D721Med (cell line): Measurements from ENCODE around the gene RALGDS.

Experiments used
- DNase-seq: peaks from one replicate; pipeline ENCODE4 v3.0.0; 2011; ENCODE audit warnings: low spot score; ENCODE audit not compliant: insufficient read length
- FAIRE-seq: peaks from 2 replicates; lab custom pipeline; 2011; peaks lifted over from hg19 to GRCh38; lab: Jason Lieb, UNC
- TF ChIP-seq, protein P1 (sequence below): IDR thresholded peaks from 2 replicates; pipeline ENCODE4 v1.5.1; 2012; ENCODE audit warnings: mild to moderate bottlenecking, control low read depth; ENCODE audit not compliant: insufficient read depth; ENCODE audit errors: missing control alignments

Gene RALGDS

DNA sequence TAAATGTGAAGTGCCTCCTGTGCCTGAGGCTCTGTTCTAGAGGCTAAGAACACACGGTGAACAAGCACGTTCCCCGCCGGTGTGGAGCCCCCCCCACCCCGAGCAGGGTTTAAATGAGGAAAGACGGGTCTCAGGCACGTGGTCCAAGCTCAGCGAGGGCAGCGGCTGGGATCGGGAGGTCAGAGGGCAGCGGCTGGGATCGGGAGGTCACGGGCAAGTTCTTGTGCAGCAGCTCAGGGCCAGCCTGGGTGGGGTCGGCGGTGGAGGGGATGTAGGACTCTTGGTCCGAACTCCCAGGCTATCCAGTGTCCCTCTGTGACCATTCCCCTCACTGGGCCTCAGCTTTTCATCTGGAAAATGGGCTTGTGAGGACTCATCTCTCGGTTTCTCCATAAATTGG lies 45.4 kb upstream of the RALGDS start:
- no peak for FAIRE-seq
- TF ChIP-seq, protein P1, sequence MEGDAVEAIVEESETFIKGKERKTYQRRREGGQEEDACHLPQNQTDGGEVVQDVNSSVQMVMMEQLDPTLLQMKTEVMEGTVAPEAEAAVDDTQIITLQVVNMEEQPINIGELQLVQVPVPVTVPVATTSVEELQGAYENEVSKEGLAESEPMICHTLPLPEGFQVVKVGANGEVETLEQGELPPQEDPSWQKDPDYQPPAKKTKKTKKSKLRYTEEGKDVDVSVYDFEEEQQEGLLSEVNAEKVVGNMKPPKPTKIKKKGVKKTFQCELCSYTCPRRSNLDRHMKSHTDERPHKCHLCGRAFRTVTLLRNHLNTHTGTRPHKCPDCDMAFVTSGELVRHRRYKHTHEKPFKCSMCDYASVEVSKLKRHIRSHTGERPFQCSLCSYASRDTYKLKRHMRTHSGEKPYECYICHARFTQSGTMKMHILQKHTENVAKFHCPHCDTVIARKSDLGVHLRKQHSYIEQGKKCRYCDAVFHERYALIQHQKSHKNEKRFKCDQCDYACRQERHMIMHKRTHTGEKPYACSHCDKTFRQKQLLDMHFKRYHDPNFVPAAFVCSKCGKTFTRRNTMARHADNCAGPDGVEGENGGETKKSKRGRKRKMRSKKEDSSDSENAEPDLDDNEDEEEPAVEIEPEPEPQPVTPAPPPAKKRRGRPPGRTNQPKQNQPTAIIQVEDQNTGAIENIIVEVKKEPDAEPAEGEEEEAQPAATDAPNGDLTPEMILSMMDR = no peak
- DNase-seq = no peak

DNA sequence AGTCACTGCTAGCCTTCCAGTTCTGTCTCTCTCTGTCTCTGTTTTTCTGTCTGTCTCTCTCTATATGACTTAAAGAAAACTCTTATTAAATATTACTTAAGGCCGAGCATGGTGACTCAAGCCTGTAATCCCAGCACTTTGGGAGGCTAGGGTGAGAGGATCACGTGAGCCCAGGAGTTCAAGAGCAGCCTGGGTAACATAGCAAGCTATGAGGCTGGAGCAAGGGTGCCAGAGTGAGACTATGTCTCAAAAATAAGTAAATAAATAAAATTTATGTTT lies 44.4 kb upstream of the RALGDS start:
- TF ChIP-seq, protein P1 = no peak

DNA sequence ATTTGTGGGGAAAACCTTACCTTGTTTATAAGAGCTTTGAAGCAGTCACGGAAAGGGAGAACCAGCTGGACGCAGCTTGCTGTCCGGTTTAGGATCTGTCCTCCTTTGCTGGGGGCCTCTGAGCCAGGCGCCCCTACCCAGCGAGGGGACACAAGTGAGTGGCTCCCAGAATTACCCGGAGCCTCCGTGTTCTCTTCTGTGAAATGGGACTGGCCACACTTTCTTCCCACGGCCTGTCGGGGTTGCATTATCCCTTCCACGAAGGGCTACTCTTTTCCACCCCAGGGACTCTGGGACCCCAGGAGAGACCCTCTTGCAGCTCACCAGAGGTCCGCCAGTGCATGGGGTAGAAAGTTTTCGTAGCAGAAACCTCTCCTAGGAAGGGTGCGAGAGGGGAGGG lies 43.2 kb upstream of the RALGDS start:
- TF ChIP-seq, protein P1 = no peak
- FAIRE-seq = no peak
- no peak for DNase-seq

More for the DNA sequence above, 44.4 kb upstream of the RALGDS start:
- FAIRE-seq (no peak), DNase-seq (no peak)

DNA sequence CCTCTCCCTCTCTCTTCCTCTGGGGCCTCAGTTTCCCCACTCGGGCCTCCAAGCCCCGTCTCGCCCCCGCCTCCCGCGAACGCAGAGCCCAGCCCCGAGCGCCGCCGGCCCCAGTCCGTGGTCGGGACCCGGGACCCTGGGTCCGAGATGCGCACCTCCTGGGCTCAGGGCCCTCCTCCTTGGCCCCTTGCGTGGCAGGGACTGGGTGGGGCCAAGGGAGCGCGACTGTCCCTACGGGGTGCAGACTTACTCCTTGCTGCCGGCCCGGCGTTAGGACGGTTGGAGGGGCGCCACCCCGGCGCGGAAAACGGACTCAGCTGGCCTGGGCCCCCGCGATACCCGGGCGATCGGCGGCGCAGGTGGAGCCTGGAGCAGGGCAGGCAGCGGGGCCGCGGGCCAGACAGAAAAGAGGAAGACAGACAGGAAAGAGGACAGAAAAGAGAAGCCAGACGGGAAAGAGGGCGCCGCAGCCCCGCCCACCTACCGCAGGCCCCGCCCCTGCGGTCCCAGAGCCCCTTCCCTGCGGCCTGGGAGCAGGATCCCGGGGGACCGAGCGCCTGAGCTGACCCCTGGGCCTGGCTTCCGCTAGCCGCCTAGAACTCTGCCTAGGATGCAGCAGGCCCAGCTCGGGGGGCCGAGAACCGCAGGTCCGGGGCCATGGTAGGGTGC lies 42.6 kb upstream of the RALGDS start, which contains the start of gene GBGT1:
Gene GBGT1, minus strand, starts transcription at position 411 of the 669 bp plus-strand sequence. CDS start 1,502 bp downstream, outside the sequence.
- DNase-seq (peak; percentile 76), FAIRE-seq (no peak)
- TF ChIP-seq, protein P1 = no peak

DNA sequence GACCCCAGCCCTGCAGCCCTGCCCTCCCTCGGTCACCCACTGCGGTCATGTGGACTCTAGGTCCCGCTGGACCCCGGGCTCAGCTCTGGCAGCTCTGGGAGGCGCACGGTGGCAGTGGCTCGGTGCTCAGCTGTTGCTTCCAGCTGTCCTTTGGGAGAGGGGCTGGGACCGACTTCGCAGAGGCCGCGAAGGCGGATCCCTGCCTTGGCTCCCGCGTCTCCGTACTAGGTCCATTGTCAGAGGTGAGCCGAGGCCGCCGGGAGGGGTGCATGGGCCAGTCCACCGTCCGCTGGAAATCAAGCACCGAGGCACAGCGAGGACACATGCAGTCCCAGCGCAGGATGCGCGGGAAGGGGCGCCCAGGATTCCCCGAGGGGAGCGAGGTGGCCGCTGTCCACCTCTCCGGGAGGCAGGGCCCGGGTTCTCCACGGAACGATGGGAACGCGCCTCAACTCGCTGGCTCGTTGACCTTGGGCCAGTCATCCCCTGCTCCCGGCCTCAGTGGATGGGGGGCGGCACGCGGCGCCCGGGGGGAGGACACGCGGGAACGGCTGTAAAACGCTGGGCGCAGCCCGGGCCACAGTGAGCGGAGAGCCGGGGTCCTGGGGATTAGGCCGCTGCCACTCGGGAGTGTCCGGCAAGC lies 41.9 kb upstream of the RALGDS start:
- TF ChIP-seq, protein P1 = no peak

DNA sequence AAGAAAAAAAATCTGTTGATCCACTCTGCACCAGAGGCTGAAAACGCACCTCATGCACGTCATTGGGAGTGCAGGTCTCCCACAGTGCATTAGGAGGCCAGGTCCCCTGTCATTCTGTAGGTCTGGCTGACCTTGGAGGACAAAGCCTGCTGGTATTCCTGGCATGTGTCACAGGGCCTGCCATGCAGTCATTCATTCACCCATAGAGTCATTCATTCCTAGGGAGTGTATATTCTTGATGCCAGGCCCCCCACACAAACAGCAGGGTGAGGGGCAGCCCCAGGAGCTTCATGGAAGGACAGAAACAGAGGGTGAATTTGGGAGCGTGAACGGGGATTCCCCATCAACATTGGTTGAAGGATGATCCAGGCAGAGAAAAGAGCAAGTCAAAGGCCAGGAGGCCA lies 40.5 kb upstream of the RALGDS start:
- TF ChIP-seq, protein P1 = no peak
- DNase-seq (no peak), FAIRE-seq (no peak)

More for the DNA sequence above, 41.9 kb upstream of the RALGDS start:
- DNase-seq (no peak), FAIRE-seq (no peak)

DNA sequence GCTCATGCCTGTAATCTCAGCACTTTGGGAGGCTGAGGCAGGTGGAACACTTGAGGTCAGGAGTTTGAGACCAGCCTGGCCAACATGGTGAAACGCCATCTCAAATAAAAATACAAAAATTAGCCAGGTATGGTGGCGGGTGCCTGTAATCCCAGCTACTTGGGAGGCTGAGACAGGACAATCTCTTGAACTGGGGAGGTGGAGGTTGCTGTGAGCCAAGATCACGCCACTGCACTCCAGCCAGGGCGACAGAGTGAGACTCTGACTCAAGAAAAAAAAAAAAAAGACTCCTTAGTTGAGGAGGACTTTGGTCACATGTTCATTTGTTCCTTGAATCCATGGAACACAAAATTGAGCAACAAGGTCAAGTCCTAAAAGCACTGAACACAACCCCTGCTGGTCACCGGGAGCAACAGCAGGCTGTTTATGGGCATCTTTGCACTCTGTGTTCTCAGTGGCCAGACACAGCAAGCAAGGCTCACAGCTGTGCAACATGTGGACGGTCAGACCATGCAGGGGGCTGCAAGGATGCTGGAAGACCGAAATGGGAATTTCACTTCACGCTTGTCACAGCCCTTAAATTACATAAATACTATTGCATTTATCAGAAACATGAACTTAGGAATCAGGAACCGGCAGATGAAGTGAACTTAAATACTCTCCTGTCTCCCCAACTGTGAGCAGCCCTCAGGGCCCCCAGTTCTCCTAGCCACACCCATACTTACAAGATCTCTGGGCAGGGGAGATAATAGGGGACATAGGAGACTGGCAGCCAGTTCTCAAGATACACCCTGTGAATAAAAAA lies 39.9 kb upstream of the RALGDS start:
- TF ChIP-seq, protein P1 = peak; percentile 50
- peak; percentile 81 for DNase-seq
- no peak for FAIRE-seq
